Measurements from ENCODE around the gene LOXL4. TPM values are rescaled to one million over a fixed set of nuclear protein-coding genes. Genes with fewer than 3 reads are reported as not detected.

The LOXL4 gene
- total RNA-seq = 0.31 TPM

GRCh38 chr10:98267894-98268693, at the start of gene LOXL4:
Gene LOXL4 (minus strand): TSS chr10:98268194. CDS start chr10:98263019, 5,175 bp downstream.

Other genes with a start within 250 kb of the LOXL4 start
- 5.0 TPM for gene CRTAC1, start 237.6 kb downstream of the LOXL4 start, total RNA-seq
- gene R3HCC1L, start 133.5 kb downstream of the LOXL4 start, total RNA-seq = 21.0 TPM
- gene PYROXD2, start 147.0 kb upstream of the LOXL4 start, total RNA-seq = 4.4 TPM
- gene HPS1, start 178.7 kb upstream of the LOXL4 start, total RNA-seq = 20.7 TPM